ENCODE data around the gene ZER1. TPM values are rescaled to one million over a fixed set of nuclear protein-coding genes. Genes with fewer than 3 reads are reported as not detected.

ZER1 gene
- total and polyA plus RNA-seq, 5 donors from 2014 or later, result 31.9 to 44.7 (median 38.1) TPM

- Mint-ChIP-seq H3K36me3 (peaks cover 8% of the 10 kb centered on the region), H3K27me3 (no peaks in the 10 kb centered on the region), H3K27ac (peak overlapping the region; percentile 94 to 99 (median 98)), H3K9me3 (peaks cover 0 to 2% (median 0%) of the 10 kb centered on the region in 7 donors), H3K4me3 (peak overlapping the region; percentile 96 to 98 (median 98)), H3K4me1 (peaks cover 12 to 53% (median 26%) of the 10 kb centered on the region in 4 donors)
- H3K36me3 ChIP-seq (ENCODE audit: control insufficient read depth, insufficient read depth, low read length), result peaks cover 6% of the 10 kb centered on the region
- ATAC-seq (ENCODE audit: low read depth in 2 of 2) (no peak), DNase-seq (no peak)
- no peaks in the 10 kb centered on the region for H3K27me3 ChIP-seq (ENCODE audit: control insufficient read depth, insufficient read depth, low read length)
- peaks cover 24% of the 10 kb centered on the region for H3K4me1 ChIP-seq (ENCODE audit: control insufficient read depth, insufficient read depth, low read length, poor library complexity, severe bottlenecking)
- peak overlapping the region; percentile 85 for H3K27ac ChIP-seq (ENCODE audit: insufficient read depth, low read length, poor library complexity, severe bottlenecking)
- peak overlapping the region; percentile 81 for H3K4me3 ChIP-seq (ENCODE audit: low read depth, low read length)
- no peaks in the 10 kb centered on the region for H3K9me3 ChIP-seq (ENCODE audit: control insufficient read depth in 2 of 2, low read length in 2 of 2)
Observed at GRCh38 chr9:128770286-128771030, 1.3 kb downstream of the ZER1 start.

GRCh38 chr9:128768606-128769005 is 3.1 kb downstream of the ZER1 start:
- peak overlapping the region in 1 of 4 donors; percentile 60 for H3K4me3 Mint-ChIP-seq
- no peak for ATAC-seq (ENCODE audit: low read depth in 2 of 2)
- Histone ChIP-seq H3K9me3 (ENCODE audit: control insufficient read depth in 2 of 2, low read length in 2 of 2) (no peaks in the 10 kb centered on the region), H3K4me1 (ENCODE audit: control insufficient read depth, insufficient read depth, low read length, poor library complexity, severe bottlenecking) (peaks cover 24% of the 10 kb centered on the region), H3K36me3 (ENCODE audit: control insufficient read depth, insufficient read depth, low read length) (peaks cover 6% of the 10 kb centered on the region), H3K4me3 (ENCODE audit: low read depth, low read length) (no peak overlapping the region), H3K27me3 (ENCODE audit: control insufficient read depth, insufficient read depth, low read length) (no peaks in the 10 kb centered on the region), H3K27ac (ENCODE audit: insufficient read depth, low read length, poor library complexity, severe bottlenecking) (no peak overlapping the region)
- peak overlapping the region in 2 of 3 donors; percentile 76 to 99 for H3K27ac Mint-ChIP-seq
- peaks cover 17 to 61% (median 35%) of the 10 kb centered on the region in 4 donors for H3K4me1 Mint-ChIP-seq
- H3K36me3 Mint-ChIP-seq, result peaks cover 8% of the 10 kb centered on the region
- DNase-seq, result no peak
- H3K9me3 Mint-ChIP-seq, result no peaks in the 10 kb centered on the region
- H3K27me3 Mint-ChIP-seq, result no peaks in the 10 kb centered on the region

- DNase-seq (no peak), ATAC-seq (ENCODE audit: low read depth in 2 of 2) (no peak)
- no peaks in the 10 kb centered on the region for H3K27me3 Mint-ChIP-seq
- H3K36me3 ChIP-seq (ENCODE audit: control insufficient read depth, insufficient read depth, low read length), result peaks cover 6% of the 10 kb centered on the region
- no peaks in the 10 kb centered on the region for H3K27me3 ChIP-seq (ENCODE audit: control insufficient read depth, insufficient read depth, low read length)
- peaks cover 8% of the 10 kb centered on the region for H3K4me1 ChIP-seq (ENCODE audit: control insufficient read depth, insufficient read depth, low read length, poor library complexity, severe bottlenecking)
- no peak overlapping the region for H3K4me3 Mint-ChIP-seq
- H3K4me3 ChIP-seq (ENCODE audit: low read depth, low read length), result no peak overlapping the region
- no peak overlapping the region for H3K27ac ChIP-seq (ENCODE audit: insufficient read depth, low read length, poor library complexity, severe bottlenecking)
- H3K36me3 Mint-ChIP-seq, result peaks cover 8% of the 10 kb centered on the region
- no peaks in the 10 kb centered on the region for H3K9me3 ChIP-seq (ENCODE audit: control insufficient read depth in 2 of 2, low read length in 2 of 2)
- no peaks in the 10 kb centered on the region for H3K9me3 Mint-ChIP-seq
- H3K4me1 Mint-ChIP-seq, result peaks cover 7 to 54% (median 33%) of the 10 kb centered on the region in 4 donors
- H3K27ac Mint-ChIP-seq, result peak overlapping the region in 2 of 3 donors; percentile 1 to 50
Observed at GRCh38 chr9:128765499-128765898, 6.2 kb downstream of the ZER1 start.

GRCh38 chr9:128764361-128764760 is 7.4 kb downstream of the ZER1 start:
- Mint-ChIP-seq H3K9me3 (no peaks in the 10 kb centered on the region), H3K4me1 (peaks cover 5 to 42% (median 26%) of the 10 kb centered on the region in 4 donors), H3K4me3 (peak overlapping the region in 1 of 4 donors; percentile 5), H3K27me3 (no peaks in the 10 kb centered on the region), H3K27ac (no peak overlapping the region), H3K36me3 (peaks cover 8% of the 10 kb centered on the region)
- no peaks in the 10 kb centered on the region for H3K27me3 ChIP-seq (ENCODE audit: control insufficient read depth, insufficient read depth, low read length)
- H3K9me3 ChIP-seq (ENCODE audit: control insufficient read depth in 2 of 2, low read length in 2 of 2), result no peaks in the 10 kb centered on the region
- no peak for ATAC-seq (ENCODE audit: low read depth in 2 of 2)
- peak in 1 of 3 donors; percentile 11 for DNase-seq
- H3K4me1 ChIP-seq (ENCODE audit: control insufficient read depth, insufficient read depth, low read length, poor library complexity, severe bottlenecking), result no peaks in the 10 kb centered on the region
- peaks cover 6% of the 10 kb centered on the region for H3K36me3 ChIP-seq (ENCODE audit: control insufficient read depth, insufficient read depth, low read length)
- no peak overlapping the region for H3K27ac ChIP-seq (ENCODE audit: insufficient read depth, low read length, poor library complexity, severe bottlenecking)
- H3K4me3 ChIP-seq (ENCODE audit: low read depth, low read length), result no peak overlapping the region

- Histone ChIP-seq H3K27ac (ENCODE audit: insufficient read depth, low read length, poor library complexity, severe bottlenecking) (no peak overlapping the region), H3K27me3 (ENCODE audit: control insufficient read depth, insufficient read depth, low read length) (no peaks in the 10 kb centered on the region), H3K9me3 (ENCODE audit: control insufficient read depth in 2 of 2, low read length in 2 of 2) (no peaks in the 10 kb centered on the region), H3K4me1 (ENCODE audit: control insufficient read depth, insufficient read depth, low read length, poor library complexity, severe bottlenecking) (no peaks in the 10 kb centered on the region), H3K36me3 (ENCODE audit: control insufficient read depth, insufficient read depth, low read length) (no peaks in the 10 kb centered on the region), H3K4me3 (ENCODE audit: low read depth, low read length) (no peak overlapping the region)
- ATAC-seq (ENCODE audit: low read depth in 2 of 2) (no peak), DNase-seq (no peak)
- Mint-ChIP-seq H3K36me3 (peaks cover 11% of the 10 kb centered on the region), H3K4me1 (peaks cover 5 to 33% (median 20%) of the 10 kb centered on the region in 4 donors), H3K27ac (peak overlapping the region in 2 of 3 donors; percentile 26 to 44), H3K9me3 (no peaks in the 10 kb centered on the region), H3K4me3 (no peak overlapping the region), H3K27me3 (no peaks in the 10 kb centered on the region)
Observed at GRCh38 chr9:128762671-128763449, 8.9 kb downstream of the ZER1 start.

- Histone ChIP-seq H3K36me3 (ENCODE audit: control insufficient read depth, insufficient read depth, low read length) (peaks cover 16% of the 10 kb centered on the region), H3K27me3 (ENCODE audit: control insufficient read depth, insufficient read depth, low read length) (no peaks in the 10 kb centered on the region), H3K27ac (ENCODE audit: insufficient read depth, low read length, poor library complexity, severe bottlenecking) (no peak overlapping the region), H3K9me3 (ENCODE audit: control insufficient read depth in 2 of 2, low read length in 2 of 2) (no peaks in the 10 kb centered on the region), H3K4me3 (ENCODE audit: low read depth, low read length) (no peak overlapping the region), H3K4me1 (ENCODE audit: control insufficient read depth, insufficient read depth, low read length, poor library complexity, severe bottlenecking) (no peaks in the 10 kb centered on the region)
- Mint-ChIP-seq H3K9me3 (peaks cover 0 to 1% (median 0%) of the 10 kb centered on the region in 7 donors), H3K36me3 (peaks cover 11% of the 10 kb centered on the region), H3K27me3 (no peaks in the 10 kb centered on the region), H3K4me1 (peaks cover 6 to 16% (median 7%) of the 10 kb centered on the region in 4 donors), H3K27ac (no peak overlapping the region), H3K4me3 (no peak overlapping the region)
- no peak for DNase-seq
- no peak for ATAC-seq (ENCODE audit: low read depth in 2 of 2)
Observed at GRCh38 chr9:128757602-128758001, 14.1 kb downstream of the ZER1 start.

- no peak overlapping the region for H3K27ac ChIP-seq (ENCODE audit: insufficient read depth, low read length, poor library complexity, severe bottlenecking)
- no peak overlapping the region for H3K4me3 Mint-ChIP-seq
- no peak overlapping the region for H3K4me3 ChIP-seq (ENCODE audit: low read depth, low read length)
- peaks cover 5 to 13% (median 7%) of the 10 kb centered on the region in 4 donors for H3K4me1 Mint-ChIP-seq
- H3K36me3 ChIP-seq (ENCODE audit: control insufficient read depth, insufficient read depth, low read length), result peaks cover 32% of the 10 kb centered on the region
- H3K27me3 ChIP-seq (ENCODE audit: control insufficient read depth, insufficient read depth, low read length), result no peaks in the 10 kb centered on the region
- no peaks in the 10 kb centered on the region for H3K4me1 ChIP-seq (ENCODE audit: control insufficient read depth, insufficient read depth, low read length, poor library complexity, severe bottlenecking)
- H3K9me3 ChIP-seq (ENCODE audit: control insufficient read depth in 2 of 2, low read length in 2 of 2), result no peaks in the 10 kb centered on the region
- H3K27me3 Mint-ChIP-seq, result no peaks in the 10 kb centered on the region
- no peak for ATAC-seq (ENCODE audit: low read depth in 2 of 2)
- no peak for DNase-seq
- H3K27ac Mint-ChIP-seq, result no peak overlapping the region
- peaks cover 14% of the 10 kb centered on the region for H3K36me3 Mint-ChIP-seq
- peaks cover 0 to 1% (median 0%) of the 10 kb centered on the region in 7 donors for H3K9me3 Mint-ChIP-seq
Observed at GRCh38 chr9:128753627-128754026, 18.1 kb downstream of the ZER1 start.

Data from CD4-positive, CD25-positive, alpha-beta regulatory T cell (primary cell).